Measurements from ENCODE around the gene OCA2.

OCA2 gene

GRCh38 chr15:27792756-27793264, 306.3 kb downstream of the OCA2 start:
- H3F3A ChIP-seq (ENCODE audit: low read depth): no peaks in the 10 kb centered on the region
- H3K4me3 ChIP-seq (ENCODE audit: low read length, poor library complexity, severe bottlenecking): no peak overlapping the region
- no peaks in the 10 kb centered on the region for H3K36me3 ChIP-seq (ENCODE audit: insufficient read depth, low read length)
- no peaks in the 10 kb centered on the region for H3K27me3 ChIP-seq (ENCODE audit: insufficient read depth, low read length, poor library complexity, severe bottlenecking)
- no peak overlapping the region for H3K9ac ChIP-seq (ENCODE audit: low read depth, low read length, poor library complexity, severe bottlenecking)
- H3K9me2 ChIP-seq (replicated peaks; ENCODE audit: low read depth, low read length): no peaks in the 10 kb centered on the region
- H3K79me2 ChIP-seq (ENCODE audit: insufficient read depth, low read length): no peaks in the 10 kb centered on the region
- H3K4me2 ChIP-seq (ENCODE audit: low read depth, low read length, poor library complexity, severe bottlenecking): no peak overlapping the region
- TF ChIP-seq, protein P1, sequence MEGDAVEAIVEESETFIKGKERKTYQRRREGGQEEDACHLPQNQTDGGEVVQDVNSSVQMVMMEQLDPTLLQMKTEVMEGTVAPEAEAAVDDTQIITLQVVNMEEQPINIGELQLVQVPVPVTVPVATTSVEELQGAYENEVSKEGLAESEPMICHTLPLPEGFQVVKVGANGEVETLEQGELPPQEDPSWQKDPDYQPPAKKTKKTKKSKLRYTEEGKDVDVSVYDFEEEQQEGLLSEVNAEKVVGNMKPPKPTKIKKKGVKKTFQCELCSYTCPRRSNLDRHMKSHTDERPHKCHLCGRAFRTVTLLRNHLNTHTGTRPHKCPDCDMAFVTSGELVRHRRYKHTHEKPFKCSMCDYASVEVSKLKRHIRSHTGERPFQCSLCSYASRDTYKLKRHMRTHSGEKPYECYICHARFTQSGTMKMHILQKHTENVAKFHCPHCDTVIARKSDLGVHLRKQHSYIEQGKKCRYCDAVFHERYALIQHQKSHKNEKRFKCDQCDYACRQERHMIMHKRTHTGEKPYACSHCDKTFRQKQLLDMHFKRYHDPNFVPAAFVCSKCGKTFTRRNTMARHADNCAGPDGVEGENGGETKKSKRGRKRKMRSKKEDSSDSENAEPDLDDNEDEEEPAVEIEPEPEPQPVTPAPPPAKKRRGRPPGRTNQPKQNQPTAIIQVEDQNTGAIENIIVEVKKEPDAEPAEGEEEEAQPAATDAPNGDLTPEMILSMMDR (conservative IDR thresholded peaks at IDR 0.05; ENCODE audit: low read length): no peak
- no peak for TF ChIP-seq EZH2phosphoT487 (IDR thresholded peaks at IDR 0.05; ENCODE audit: borderline replicate concordance)
- no peak overlapping the region for H2AFZ ChIP-seq (ENCODE audit: low read length)
- H3K9me3 ChIP-seq (ENCODE audit: insufficient read depth, low read depth, low read length): peaks cover 8% of the 10 kb centered on the region; the same call in 1 of the 2 replicates
- no peaks in the 10 kb centered on the region for H4K20me1 ChIP-seq (ENCODE audit: insufficient read depth, low read length, poor library complexity, severe bottlenecking)
- H3K4me1 ChIP-seq (ENCODE audit: insufficient read depth, low read length, poor library complexity, severe bottlenecking): no peaks in the 10 kb centered on the region

DNA sequence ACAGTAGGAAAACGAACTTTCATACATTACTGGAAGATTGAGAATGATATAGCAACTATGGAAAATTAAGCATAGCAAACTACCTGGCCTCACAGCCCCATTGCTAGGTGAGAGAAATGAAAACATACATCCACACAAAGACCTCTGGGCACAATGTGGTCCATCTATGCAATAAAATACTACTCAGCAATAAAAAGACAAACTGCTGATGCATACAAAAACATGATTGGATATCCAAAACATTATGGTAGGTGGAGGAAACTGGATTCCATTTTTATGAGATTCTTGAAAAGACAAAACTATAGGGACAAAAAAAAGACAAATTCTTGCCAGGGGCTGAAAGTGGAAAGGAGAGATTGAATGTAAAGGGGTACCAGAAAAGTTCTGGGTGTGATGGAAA, 308.8 kb downstream of the OCA2 start:
- H3K27me3 ChIP-seq (ENCODE audit: insufficient read depth, low read length, poor library complexity, severe bottlenecking): no peaks in the 10 kb centered on the region
- no peak overlapping the region for H3K4me3 ChIP-seq (ENCODE audit: low read length, poor library complexity, severe bottlenecking)
- no peak overlapping the region for H3K4me2 ChIP-seq (ENCODE audit: low read depth, low read length, poor library complexity, severe bottlenecking)
- no peak for TF ChIP-seq EZH2phosphoT487 (IDR thresholded peaks at IDR 0.05; ENCODE audit: borderline replicate concordance)
- TF ChIP-seq, protein P1 (conservative IDR thresholded peaks at IDR 0.05; ENCODE audit: low read length): no peak
- H3K79me2 ChIP-seq (ENCODE audit: insufficient read depth, low read length): no peaks in the 10 kb centered on the region
- no peak overlapping the region for H2AFZ ChIP-seq (ENCODE audit: low read length)
- no peaks in the 10 kb centered on the region for H3K36me3 ChIP-seq (ENCODE audit: insufficient read depth, low read length)
- H4K20me1 ChIP-seq (ENCODE audit: insufficient read depth, low read length, poor library complexity, severe bottlenecking): no peaks in the 10 kb centered on the region
- peaks cover 4% of the 10 kb centered on the region; the same call in 1 of the 2 replicates for H3K9me3 ChIP-seq (ENCODE audit: insufficient read depth, low read depth, low read length)
- H3K9me2 ChIP-seq (replicated peaks; ENCODE audit: low read depth, low read length): no peaks in the 10 kb centered on the region
- H3K4me1 ChIP-seq (ENCODE audit: insufficient read depth, low read length, poor library complexity, severe bottlenecking): no peaks in the 10 kb centered on the region
- H3F3A ChIP-seq (ENCODE audit: low read depth): no peaks in the 10 kb centered on the region
- no peak overlapping the region for H3K9ac ChIP-seq (ENCODE audit: low read depth, low read length, poor library complexity, severe bottlenecking)

DNA sequence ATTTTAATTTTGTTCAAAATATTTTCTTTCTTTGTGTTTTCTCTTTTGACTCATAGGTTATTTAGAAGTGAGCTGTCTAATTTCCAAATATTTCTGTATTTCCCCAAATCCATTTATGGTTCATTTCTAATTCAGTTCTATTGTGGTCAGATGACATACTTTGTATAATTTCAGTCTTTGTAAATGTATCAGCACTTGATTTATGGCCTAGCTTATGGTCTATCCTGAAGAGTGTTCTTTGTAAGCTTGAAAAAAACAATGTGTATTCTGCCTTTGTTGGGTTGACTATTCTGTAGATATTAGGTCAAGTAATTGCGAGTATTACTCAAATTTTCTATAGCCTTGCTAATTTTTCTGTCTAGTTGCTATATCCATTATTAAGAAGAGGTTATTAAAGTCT, 311.2 kb downstream of the OCA2 start:
- Histone ChIP-seq H3F3A (ENCODE audit: low read depth) (no peaks in the 10 kb centered on the region), H3K9me3 (ENCODE audit: insufficient read depth, low read depth, low read length) (peaks cover 4% of the 10 kb centered on the region; the same call in 1 of the 2 replicates), H3K9me2 (replicated peaks; ENCODE audit: low read depth, low read length) (no peaks in the 10 kb centered on the region), H3K36me3 (ENCODE audit: insufficient read depth, low read length) (no peaks in the 10 kb centered on the region), H3K79me2 (ENCODE audit: insufficient read depth, low read length) (no peaks in the 10 kb centered on the region), H3K4me2 (ENCODE audit: low read depth, low read length, poor library complexity, severe bottlenecking) (no peak overlapping the region), H3K4me1 (ENCODE audit: insufficient read depth, low read length, poor library complexity, severe bottlenecking) (no peaks in the 10 kb centered on the region), H3K9ac (ENCODE audit: low read depth, low read length, poor library complexity, severe bottlenecking) (no peak overlapping the region), H3K27me3 (ENCODE audit: insufficient read depth, low read length, poor library complexity, severe bottlenecking) (no peaks in the 10 kb centered on the region), H4K20me1 (ENCODE audit: insufficient read depth, low read length, poor library complexity, severe bottlenecking) (no peaks in the 10 kb centered on the region), H2AFZ (ENCODE audit: low read length) (no peak overlapping the region), H3K4me3 (ENCODE audit: low read length, poor library complexity, severe bottlenecking) (no peak overlapping the region)
- TF ChIP-seq, protein P1 (conservative IDR thresholded peaks at IDR 0.05; ENCODE audit: low read length): no peak
- TF ChIP-seq EZH2phosphoT487 (IDR thresholded peaks at IDR 0.05; ENCODE audit: borderline replicate concordance): no peak

Data from Loucy (cell line).